ENCODE results near the gene POU5F1.

Gene POU5F1

DNA sequence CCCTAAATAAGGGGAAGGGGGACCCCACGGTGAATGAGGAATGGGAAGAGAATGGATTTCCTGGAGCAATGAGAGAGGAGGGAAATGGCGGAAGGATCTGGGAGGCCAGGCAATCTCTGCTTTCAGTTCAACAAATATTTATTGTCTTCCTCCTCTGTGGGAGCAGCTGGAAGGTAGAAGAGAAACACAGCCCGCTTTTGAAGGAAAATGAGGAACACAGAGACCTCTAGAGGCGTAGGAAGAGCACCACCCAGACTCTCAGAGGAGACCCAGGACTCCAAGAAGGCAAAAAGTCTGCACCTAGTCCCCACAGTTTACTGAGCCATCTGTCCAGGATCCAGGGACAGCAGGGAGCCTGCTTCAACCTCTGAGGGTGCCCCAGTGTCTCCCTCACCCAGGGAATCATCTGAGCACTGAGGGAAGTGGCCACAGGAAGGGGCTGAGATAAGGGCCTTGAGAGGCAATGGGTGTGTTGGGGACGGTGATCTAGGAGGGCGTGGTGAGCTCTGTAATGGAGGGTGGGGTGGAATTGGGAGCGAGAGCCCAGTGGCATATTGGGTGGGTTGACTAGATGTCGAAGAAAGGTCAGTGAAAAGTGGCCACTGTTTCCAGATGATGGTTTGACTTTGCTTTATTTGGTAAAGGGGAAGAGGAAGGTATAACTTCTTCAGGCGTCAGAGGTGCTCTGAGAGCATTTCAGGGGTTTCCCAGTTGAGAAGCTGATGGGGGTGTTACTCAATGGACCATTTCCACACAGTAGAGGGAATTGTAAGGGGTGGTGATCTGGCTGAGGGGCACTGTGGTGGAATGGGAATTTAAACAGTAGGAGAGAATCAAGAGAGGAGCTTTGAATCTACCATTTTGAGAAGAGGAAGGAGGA lies 55.3 kb downstream of the POU5F1 start:
- DNase-seq (ENCODE audit: low spot score), result peak; percentile 34

DNA sequence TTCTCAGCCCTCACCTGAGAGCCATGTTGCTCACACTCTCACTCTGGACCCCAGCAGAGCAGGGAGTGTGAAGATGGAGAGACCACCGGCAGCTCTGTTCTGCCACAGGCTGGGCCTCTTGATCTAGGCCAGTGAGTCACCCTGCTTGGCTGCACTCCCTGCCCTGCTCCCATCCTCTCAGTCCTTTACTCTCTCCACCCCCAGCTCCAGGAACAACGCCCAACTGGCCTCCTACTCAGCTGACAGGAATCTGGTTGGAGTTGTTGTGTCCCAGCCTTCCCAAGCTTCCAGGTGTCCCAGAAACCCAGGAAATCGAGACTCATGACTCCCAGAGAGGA lies 56.0 kb downstream of the POU5F1 start, which contains the start of gene PSORS1C1:
Gene PSORS1C1 (plus strand): TSS at position 260 of the 338 bp plus-strand sequence. CDS start 14,833 bp downstream, outside the sequence.
- DNase-seq (ENCODE audit: low spot score), result peak; percentile 92
